DMS79 (cell line): ENCODE measurements around the gene RSAD2.
"Not testable (repeated sequence)": the region's sequence is repeated elsewhere in the genome, so short reads cannot be mapped to it uniquely, and the experiment has no call there.

ENCODE experiments used
- DNase-seq: peaks from one replicate; lab custom pipeline; 2025; lab: John Stamatoyannopoulos, UW

Gene RSAD2

DNA sequence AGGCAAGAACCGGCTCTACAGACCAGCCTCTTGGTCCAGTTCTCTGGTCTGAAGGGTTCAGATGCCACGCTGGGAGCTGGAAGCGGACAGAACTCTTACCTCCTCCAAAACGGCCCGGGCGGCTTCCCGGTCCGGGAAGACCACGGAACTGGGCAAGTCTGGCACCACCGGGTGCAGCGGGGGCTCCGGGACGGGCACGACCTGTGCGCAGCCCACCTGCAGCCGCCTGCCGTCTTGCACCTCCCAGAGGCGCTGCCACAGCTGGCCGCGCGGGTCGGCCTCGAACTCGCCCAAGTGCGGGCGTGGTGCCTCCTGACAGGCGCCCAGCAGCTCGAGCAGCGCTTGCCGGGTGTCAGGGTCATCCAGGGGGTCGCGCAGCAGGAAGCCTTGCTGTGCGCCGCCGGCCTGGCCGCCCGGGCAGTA lies 12.6 kb upstream of the RSAD2 start:
- peak; percentile 55 for DNase-seq

DNA sequence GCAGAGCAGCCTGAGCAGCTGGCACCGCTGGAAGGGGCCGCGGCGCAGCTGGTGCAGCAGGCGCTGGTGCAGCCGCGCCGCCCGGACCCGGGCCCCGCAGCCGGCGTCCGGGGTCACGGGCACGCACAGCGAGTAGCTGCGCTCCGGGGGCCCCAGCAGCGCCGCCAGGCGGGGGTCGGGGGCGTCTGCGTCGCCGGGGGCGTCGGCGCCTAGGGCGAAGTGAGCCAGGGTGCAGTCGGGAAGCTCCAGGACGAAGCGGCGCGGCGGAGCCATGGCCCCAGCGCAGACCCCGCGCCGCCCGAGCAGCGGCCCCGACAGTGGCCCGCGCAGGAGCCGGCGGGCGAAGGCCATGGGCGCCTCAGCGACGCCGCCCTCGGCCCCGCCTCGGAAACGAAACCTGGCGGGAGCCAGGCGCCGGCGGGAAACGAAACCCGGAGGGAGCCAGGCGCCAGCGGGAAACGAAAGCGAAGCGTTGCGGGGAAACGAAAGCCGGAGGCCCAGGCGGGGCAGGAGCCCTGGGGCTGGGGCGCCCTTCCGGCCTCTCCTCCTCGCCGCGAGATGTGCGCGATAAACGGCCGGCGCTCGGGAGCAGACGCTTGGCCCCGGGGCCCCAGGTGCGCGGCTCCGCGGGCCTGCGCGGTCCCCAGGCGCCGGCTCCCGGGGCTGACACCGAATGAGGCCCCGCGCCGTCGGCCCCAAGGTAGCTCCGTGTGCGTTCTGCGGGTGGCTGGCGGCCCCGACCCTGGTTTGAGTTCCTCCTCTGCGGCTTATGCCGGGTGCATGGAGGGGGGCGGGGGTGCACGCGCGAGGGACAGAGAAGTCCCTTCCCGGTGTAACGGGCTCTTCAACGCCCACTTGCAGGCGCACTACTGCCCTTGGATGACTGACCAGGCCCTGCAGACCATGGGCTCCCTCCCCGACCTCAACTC lies 12.0 kb upstream of the RSAD2 start, which contains the start of gene CMPK2:
Gene CMPK2 (minus strand): TSS at position 562 of the 929 bp plus-strand sequence. CDS start 211 bp downstream, at position 351.
- peak; percentile 55 for DNase-seq

DNA sequence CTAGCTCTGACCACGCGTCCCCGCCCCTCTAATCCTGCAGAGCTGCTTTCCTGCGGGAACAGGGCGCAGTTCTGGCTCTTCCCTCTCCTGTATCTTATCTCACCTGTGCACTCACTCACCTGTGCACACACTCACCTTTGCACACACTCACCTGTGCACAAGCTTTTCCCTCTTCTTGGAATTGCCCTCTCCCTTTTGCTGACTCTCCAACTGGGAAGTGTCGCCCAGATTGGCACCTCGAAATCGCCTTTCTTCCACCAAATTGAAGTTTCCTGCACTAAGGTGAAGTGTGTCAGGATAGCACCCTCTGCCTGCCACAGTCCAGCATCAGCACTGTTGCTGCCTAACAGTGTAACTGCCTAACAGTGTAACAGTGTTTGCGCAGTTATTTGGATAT lies 11.3 kb upstream of the RSAD2 start:
- peak; percentile 32 for DNase-seq

GRCh38 chr2:6866982-6867381 lies 10.6 kb upstream of the RSAD2 start:
- DNase-seq: no peak

- DNase-seq: no peak
These were observed 5.2 kb upstream of the RSAD2 start for GRCh38 chr2:6872394-6872793.

DNA sequence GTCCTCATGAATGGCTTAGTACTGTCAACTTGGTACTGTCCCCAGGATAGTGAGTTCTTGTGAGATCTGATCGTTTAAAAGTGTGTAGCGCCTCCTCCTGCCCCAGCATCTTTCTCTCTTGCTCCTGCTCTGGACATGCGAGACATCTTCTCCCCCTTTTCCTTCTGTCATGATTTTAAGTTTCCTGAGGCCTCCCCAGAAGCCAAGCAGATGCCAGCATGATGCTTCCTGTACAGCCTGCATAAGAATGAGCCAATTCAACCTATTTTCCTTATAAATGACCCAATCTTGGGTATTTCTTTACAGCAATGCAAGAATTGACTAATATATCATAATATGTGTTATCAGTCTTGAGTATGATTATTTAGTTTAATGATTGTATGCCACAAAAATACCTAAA lies 3.5 kb upstream of the RSAD2 start:
- DNase-seq: no peak

DNA sequence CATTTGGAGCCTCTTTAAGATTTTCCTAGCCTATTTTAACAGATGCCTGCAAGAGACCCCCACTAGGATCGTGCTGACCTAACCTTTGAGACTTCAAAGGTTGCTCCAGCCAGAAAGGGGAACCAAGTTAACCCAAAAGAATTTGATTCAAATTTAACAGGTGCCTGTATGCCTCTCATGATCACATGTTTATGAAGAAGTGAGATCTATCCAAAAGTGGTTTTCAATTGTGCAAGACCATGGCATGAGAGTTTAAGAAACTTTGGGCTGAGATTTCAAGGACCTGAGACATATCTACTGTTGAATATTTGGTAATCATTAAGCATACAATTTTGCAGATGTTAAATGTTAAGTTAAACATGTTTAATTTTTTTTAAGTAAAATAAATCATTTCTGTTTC lies 1.3 kb upstream of the RSAD2 start:
- DNase-seq: no peak

DNA sequence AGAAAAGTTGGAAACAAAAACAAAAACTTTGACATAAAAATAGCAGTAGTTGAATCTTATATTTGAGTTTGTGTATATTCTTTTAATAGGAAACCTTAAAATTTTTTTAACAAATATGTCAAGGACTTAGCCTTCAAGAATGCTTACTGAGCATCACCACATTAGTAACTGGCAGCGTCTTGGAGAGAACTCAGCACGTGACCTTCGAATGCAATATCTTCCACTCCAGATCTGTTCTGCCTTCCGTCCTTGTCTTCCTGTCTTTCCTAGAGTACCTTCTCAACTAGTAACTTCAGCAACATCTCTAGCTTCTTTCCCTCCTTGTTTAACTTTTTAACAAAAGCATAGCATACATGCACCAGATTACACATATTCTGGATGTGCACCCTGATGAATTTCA lies 972 bp downstream of the RSAD2 start:
- no peak for DNase-seq

- DNase-seq: no peak
These were observed 1.4 kb downstream of the RSAD2 start for GRCh38 chr2:6879011-6879410.

DNA sequence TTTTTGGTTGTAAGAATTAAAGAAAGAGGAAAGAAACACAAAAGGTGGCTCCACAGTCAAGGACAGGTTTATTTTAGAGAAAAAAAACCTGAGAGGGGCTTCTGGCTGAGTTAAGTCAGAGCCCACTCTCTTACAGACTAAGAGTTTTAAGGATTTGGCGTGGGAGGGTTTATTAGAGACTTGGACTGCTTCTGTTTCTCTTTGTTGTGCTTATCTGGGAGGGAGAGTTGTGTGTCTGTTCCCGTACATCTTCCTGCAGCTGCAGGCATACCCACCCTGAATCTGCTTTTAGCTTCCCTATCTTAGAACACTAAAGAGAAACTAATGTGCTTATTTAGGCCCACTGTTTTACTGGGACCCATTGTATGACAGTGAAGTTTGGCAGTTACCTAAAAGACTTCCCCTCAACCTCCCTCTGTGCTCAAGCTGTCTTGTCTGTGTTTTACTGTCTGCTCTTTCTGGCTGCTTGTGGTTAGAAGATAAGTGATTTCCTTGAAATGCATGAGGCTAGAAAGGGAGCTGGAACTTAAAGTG lies 2.7 kb downstream of the RSAD2 start:
- DNase-seq: no peak

DNA sequence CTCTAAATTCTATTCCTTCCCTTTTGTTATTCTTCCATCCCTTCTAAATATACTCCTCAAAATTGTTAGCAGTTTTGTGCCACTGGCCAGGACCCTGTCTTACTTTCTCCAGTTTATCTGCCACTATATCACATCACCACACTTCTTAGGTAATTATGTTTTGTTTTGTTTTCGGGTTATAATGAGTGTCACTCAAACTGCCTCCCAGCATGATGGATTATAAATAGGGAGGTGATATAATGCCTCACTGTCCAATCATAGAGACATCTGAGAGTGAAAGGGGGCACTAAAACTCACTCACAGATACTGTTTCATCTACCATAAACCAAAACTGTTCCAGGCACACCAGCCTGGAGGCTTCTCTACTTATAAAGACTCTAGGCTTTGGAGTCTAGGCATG lies 3.5 kb downstream of the RSAD2 start:
- no peak for DNase-seq

DNA sequence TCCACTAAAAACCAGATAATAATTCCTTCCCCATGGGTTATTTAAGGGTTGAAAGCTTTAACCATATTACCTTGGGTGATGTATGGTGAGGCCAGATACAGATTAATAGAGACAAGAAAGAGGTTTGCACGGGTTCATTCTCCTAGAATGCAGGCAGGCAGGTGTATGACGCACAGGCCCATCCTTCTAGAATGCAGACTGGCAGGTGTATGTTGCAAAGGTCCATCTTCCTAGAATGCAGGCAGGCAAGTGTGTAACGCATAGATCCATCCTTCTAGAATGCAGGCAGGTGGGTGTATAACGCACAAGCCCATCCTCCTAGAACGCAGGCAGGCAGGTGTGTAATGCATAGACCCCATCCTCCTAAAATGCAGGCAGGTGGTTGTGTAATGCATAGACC lies 3.9 kb downstream of the RSAD2 start:
- DNase-seq: no peak

GRCh38 chr2:6883448-6884122 lies 6.0 kb downstream of the RSAD2 start:
- DNase-seq: peak; percentile 11

- DNase-seq: no peak
These were observed 8.0 kb downstream of the RSAD2 start for GRCh38 chr2:6885551-6885950.

DNA sequence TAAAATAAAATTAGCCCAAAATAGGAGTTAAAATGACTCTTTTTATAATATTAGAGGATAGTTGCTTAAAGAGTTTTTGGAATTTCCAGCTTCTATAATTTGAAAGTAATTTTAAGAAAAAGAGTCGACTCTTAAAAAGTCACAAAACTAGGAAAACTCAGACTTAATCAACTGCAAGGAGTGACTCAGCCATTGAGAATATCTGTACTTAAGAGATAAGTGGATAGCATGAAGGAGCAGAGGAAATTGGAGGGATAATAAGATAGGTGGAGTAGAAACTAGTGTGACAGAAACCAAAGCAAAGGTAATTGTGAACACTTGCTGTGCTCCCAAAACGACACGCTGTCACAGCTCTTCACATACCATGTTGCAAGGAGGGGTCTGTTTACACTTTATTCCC lies 8.4 kb downstream of the RSAD2 start:
- DNase-seq: no peak

DNA sequence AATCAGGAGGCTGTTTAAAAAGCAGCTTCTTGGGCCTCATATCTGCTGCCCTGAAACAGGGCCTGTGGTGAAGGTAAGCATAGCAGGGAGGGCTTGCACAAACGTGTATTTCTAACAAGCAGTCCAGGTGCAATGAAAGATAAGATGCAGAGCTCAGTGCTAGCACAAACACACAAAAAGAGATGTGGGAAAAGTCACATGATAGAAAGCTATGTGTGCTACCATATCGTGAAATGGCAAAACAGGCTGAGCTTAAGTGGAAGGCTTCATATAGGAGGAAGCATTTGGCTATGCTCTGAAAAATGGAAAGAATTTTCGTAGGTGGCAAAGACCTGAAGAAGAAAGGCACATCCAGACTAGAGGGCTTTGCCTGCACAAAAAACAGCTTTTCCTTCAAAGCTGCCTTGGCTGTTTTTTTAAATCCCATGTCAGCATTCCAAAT lies 10.2 kb downstream of the RSAD2 start:
- no peak for DNase-seq

- DNase-seq: no peak
These were observed 11.1 kb downstream of the RSAD2 start for GRCh38 chr2:6888724-6889123.

- DNase-seq: no peak
These were observed 16.4 kb downstream of the RSAD2 start for GRCh38 chr2:6893876-6894482.

DNA sequence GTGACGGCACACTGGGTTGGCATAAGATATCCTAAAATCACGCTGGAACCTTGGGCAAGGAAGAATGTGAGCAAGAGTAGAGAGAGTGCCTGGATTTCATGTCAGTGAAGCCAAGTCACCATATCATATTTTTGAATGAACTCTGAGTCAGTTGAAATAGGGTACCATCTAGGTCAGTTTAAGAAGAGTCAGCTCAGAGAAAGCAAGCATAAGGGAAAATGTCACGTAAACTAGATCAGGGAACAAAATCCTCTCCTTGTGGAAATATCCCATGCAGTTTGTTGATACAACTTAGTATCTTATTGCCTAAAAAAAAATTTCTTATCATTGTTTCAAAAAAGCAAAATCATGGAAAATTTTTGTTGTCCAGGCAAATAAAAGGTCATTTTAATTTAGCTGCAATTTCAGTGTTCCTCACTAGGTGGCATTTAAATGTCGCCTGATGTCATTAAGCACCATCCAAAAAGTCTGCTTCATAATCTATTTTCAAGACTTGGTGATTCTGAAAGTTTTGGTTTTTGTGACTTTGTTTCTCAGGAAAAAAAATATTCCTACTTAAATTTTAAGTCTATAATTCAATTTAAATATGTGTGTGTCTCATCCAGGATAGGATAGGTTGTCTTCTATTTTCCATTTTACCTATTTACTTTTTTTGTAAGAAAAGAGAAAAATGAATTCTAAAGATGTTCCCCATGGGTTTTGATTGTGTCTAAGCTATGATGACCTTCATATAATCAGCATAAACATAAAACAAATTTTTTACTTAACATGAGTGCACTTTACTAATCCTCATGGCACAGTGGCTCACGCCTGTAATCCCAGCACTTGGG lies 19.6 kb downstream of the RSAD2 start:
- no peak for DNase-seq

DNA sequence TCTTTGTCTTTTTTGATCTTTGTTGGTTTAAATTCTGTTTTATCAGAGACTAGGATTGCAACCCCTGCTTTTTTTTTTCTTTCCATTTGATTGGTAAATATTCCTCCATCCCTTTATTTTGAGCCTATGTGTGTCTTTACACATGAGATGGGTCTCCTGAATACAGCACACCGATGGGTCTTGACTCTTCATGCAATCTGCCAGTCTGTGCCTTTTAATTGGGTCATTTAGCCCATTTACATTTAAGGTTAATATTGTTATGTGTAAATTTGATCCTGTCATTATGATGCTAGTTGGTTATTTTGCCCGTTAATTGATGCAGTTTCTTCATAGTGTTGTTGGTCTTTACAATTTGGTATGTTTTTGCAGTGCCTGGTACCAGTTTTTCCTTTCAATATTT lies 25.0 kb downstream of the RSAD2 start:
- DNase-seq: not testable (repeated sequence)

- no peak for DNase-seq
These were observed 28.1 kb downstream of the RSAD2 start for GRCh38 chr2:6905668-6906067.
